ENCODE data around the gene JAZF1.

Gene JAZF1

GRCh38 chr7:28161331-28161730 lies 19.3 kb downstream of the JAZF1 start:
- Histone ChIP-seq H3K9me3 (replicated peaks; ENCODE audit: insufficient read depth, low read length) (no peaks in the 10 kb centered on the region), H3F3A (ENCODE audit: insufficient read depth, low read length) (no peaks in the 10 kb centered on the region), H3K27me3 (replicated peaks; ENCODE audit: insufficient read depth, low read length) (peaks cover 14% of the 10 kb centered on the region; the same call in 1 of the 2 replicates), H3K9ac (ENCODE audit: low read length) (no peak overlapping the region), H3K9me2 (replicated peaks; ENCODE audit: insufficient read depth, low read length) (no peaks in the 10 kb centered on the region), H3K4me2 (ENCODE audit: low read depth, low read length) (no peak overlapping the region), H3K36me3 (replicated peaks; ENCODE audit: insufficient read depth, low read length) (no peaks in the 10 kb centered on the region), H3K4me3 (ENCODE audit: low read length) (no peak overlapping the region), H2AFZ (ENCODE audit: low read length) (no peak overlapping the region), H3K4me1 (ENCODE audit: low read length) (no peaks in the 10 kb centered on the region), H4K20me1 (ENCODE audit: insufficient read depth, low read length) (no peaks in the 10 kb centered on the region), H3K79me2 (ENCODE audit: low read length) (no peaks in the 10 kb centered on the region), H3K27ac (ENCODE audit: low read length) (no peak overlapping the region)
- DNase-seq, result no peak
- no peak for TF ChIP-seq CTCF (IDR thresholded peaks at IDR 0.05; ENCODE audit: low read length)
- no peak for TF ChIP-seq EZH2 (optimal IDR thresholded peaks at IDR 0.05; ENCODE audit: low read depth, low read length)
- TF ChIP-seq EZH2phosphoT487 (IDR thresholded peaks at IDR 0.05; ENCODE audit: low read length), result no peak

GRCh38 chr7:28160551-28160991 lies 20.0 kb downstream of the JAZF1 start:
- Histone ChIP-seq H3K27me3 (replicated peaks; ENCODE audit: insufficient read depth, low read length) (peaks cover 14% of the 10 kb centered on the region; the same call in 1 of the 2 replicates), H3F3A (ENCODE audit: insufficient read depth, low read length) (no peaks in the 10 kb centered on the region), H2AFZ (ENCODE audit: low read length) (no peak overlapping the region), H3K79me2 (ENCODE audit: low read length) (no peaks in the 10 kb centered on the region), H4K20me1 (ENCODE audit: insufficient read depth, low read length) (no peaks in the 10 kb centered on the region), H3K4me2 (ENCODE audit: low read depth, low read length) (no peak overlapping the region), H3K9me3 (replicated peaks; ENCODE audit: insufficient read depth, low read length) (no peaks in the 10 kb centered on the region), H3K9ac (ENCODE audit: low read length) (no peak overlapping the region), H3K27ac (ENCODE audit: low read length) (no peak overlapping the region), H3K36me3 (replicated peaks; ENCODE audit: insufficient read depth, low read length) (no peaks in the 10 kb centered on the region), H3K4me1 (ENCODE audit: low read length) (peaks cover 7% of the 10 kb centered on the region), H3K4me3 (ENCODE audit: low read length) (no peak overlapping the region), H3K9me2 (replicated peaks; ENCODE audit: insufficient read depth, low read length) (no peaks in the 10 kb centered on the region)
- no peak for DNase-seq
- TF ChIP-seq EZH2 (optimal IDR thresholded peaks at IDR 0.05; ENCODE audit: low read depth, low read length) (no peak), EZH2phosphoT487 (IDR thresholded peaks at IDR 0.05; ENCODE audit: low read length) (no peak), CTCF (IDR thresholded peaks at IDR 0.05; ENCODE audit: low read length) (no peak)

- H3K9me3 ChIP-seq (replicated peaks; ENCODE audit: insufficient read depth, low read length), result no peaks in the 10 kb centered on the region
- no peak overlapping the region for H3K4me2 ChIP-seq (ENCODE audit: low read depth, low read length)
- no peak for TF ChIP-seq EZH2phosphoT487 (IDR thresholded peaks at IDR 0.05; ENCODE audit: low read length)
- TF ChIP-seq CTCF (IDR thresholded peaks at IDR 0.05; ENCODE audit: low read length), result no peak
These were observed 22.7 kb downstream of the JAZF1 start for GRCh38 chr7:28157831-28158416.

More at GRCh38 chr7:28157831-28158416, 22.7 kb downstream of the JAZF1 start:
- no peak for DNase-seq
- no peak overlapping the region for H3K27ac ChIP-seq (ENCODE audit: low read length)
- no peak overlapping the region for H2AFZ ChIP-seq (ENCODE audit: low read length)
- H3K4me1 ChIP-seq (ENCODE audit: low read length), result peaks cover 33% of the 10 kb centered on the region
- H3F3A ChIP-seq (ENCODE audit: insufficient read depth, low read length), result peaks cover 13% of the 10 kb centered on the region
- H3K36me3 ChIP-seq (replicated peaks; ENCODE audit: insufficient read depth, low read length), result no peaks in the 10 kb centered on the region
- H3K27me3 ChIP-seq (replicated peaks; ENCODE audit: insufficient read depth, low read length), result peaks cover 28% of the 10 kb centered on the region
- no peaks in the 10 kb centered on the region; the same call in 1 of the 2 replicates for H4K20me1 ChIP-seq (ENCODE audit: insufficient read depth, low read length)
- H3K4me3 ChIP-seq (ENCODE audit: low read length), result no peak overlapping the region
- H3K9ac ChIP-seq (ENCODE audit: low read length), result no peak overlapping the region
- 0 out of 2 replicates have a peak, but pooled peaks cover 2% of the 10 kb centered on the region for H3K79me2 ChIP-seq (ENCODE audit: low read length)
- H3K9me2 ChIP-seq (replicated peaks; ENCODE audit: insufficient read depth, low read length), result no peaks in the 10 kb centered on the region

Data from MM.1S (cell line).